LHCN-M2 (cell line): ENCODE data around the gene FRMD4A. TPM values are rescaled to one million over a fixed set of nuclear protein-coding genes. Genes with fewer than 3 reads are reported as not detected.

Experiments
- DNase-seq: peaks from one replicate; pipeline ENCODE4 v3.0.0-alpha.2; 2012; ENCODE audit warnings: low read depth
- total RNA-seq: library from RNA; depleted of rRNA; stranded (reverse); fragments of >200 nt; gene quantifications from 2 replicates; pipeline ENCODE4 v1.2.3, GENCODE V29; 2014

FRMD4A gene
- total RNA-seq, 1 experiment from 2014 or later: 34.8 TPM

DNA sequence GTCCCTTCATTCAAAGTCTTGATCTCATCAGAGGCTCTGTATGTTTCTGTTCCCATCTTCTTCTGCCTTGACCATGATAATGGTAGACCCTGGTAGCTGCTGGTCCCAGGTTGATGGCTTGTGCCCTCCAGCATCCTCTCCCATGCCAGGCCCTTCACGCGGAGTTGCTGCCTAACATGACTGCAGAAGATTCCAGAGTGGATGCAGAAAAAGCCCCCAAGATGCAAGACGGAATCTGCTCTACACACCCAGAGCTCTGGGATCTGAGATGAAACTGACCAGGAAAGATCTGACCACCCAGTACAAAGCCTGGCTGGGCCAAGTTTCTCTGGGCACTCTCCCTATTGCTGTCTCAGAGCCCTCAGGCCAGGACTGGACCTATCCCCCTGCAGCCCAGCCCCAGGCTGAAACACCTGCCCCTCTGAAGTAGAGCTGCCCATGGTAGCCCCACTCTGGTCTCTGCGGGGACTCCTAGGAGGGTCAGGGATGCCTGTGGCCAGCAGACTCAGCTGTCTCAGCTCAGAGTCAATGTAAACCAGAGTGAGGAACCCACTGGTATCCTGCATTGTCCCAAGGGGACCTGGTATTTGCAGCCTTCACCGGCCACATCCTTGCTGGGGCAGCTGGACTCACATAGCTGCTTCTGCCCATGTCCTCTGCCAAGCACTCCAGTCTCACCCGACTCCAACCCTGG lies 9.5 kb upstream of the FRMD4A start:
- DNase-seq: peak; percentile 24

DNA sequence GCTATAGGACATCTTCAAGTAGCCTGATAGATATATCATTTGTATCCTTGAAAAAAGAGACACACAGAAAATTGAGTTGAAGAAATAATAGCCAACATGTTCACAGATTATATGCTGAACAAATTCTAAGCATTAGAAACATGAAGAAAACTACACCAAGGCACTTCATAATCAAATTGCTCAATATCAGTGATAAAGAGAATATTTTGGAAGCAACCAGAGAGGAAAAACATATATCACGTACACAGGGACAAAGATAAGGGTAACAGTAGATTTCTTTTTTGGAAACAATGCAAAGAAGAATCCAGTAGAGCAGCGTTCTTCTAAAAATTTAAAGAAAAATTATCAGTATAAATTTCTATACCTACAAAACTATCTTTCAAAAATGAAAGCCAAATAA lies 6.0 kb upstream of the FRMD4A start:
- no peak for DNase-seq

DNA sequence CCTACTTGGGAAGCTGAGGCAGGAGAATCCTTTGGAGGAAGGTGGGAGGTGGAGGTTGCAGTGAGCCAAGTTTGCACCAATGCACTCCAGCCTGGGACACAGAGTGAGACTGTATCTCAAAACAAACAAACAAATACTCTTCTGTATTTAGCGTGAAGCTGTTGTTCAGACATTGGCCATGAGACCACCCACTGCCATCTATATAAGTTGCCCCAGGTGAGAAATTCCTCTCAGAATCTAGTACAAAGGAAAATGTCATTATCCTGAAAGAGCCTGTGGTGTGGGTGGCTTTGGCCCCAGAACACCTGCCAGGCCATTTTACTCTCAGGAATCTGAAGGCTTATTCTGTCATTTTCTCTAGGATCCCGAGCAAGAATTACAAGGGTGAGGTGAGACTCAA lies 4.0 kb upstream of the FRMD4A start:
- no peak for DNase-seq

DNA sequence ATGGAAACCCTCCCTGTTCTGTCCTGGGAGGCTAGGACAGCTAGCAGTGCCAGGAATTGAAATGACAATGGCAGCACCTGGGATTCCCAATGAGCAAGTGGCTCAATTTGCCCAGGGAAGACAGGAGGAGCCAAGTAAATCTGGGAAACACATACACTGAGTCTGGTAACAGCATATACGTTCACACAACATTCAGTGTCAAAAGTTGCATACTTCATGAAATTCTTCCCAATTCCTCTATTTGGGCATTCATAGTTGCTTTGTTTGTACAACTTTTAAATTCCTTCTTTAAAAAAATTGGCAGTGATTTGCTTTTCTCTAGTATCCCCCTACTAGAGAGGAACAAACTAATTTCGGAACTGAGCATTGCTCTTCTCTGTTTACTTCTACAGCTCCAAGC lies 2.9 kb upstream of the FRMD4A start:
- no peak for DNase-seq

DNA sequence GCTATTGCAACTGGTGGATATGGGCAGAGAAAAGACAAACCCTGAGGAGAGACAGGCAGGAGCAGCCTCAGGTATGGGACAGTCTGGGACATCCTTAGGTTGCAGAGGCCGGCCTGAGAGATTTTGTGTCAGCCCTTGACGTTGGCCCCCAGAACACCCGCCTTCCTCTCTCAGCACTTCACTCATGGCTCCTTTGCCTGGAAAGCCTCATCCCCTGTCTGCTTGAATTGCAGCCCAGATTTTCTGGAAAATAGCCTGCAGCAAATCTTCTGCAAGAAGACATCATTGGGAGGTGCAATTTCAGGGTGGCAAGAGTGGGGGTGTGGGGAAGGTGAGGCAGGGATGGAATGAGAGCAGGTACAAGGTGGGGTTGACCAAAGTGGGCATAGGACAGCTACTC lies 2.2 kb upstream of the FRMD4A start:
- DNase-seq: no peak

DNA sequence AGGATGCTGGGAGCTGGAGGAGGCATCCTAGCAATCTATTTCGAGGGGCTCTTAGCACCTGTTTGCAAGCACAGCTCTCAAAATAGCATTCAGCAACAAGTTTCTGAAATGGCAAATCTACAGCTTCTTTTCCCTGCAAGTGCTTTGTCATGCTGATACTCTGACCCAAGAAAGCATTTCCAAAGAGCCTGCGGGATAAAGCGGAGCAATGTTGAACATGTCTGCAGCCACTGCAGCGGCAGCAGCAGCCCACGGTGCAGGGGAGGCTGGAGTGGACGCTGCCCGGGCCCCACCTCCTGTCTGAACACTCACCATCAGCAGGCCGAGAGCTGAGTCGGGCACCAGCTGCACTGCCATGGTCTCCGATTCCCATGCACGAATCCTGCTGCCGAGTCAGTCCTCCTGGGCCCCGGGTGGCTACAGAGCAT lies 964 bp downstream of the FRMD4A start:
- no peak for DNase-seq

DNA sequence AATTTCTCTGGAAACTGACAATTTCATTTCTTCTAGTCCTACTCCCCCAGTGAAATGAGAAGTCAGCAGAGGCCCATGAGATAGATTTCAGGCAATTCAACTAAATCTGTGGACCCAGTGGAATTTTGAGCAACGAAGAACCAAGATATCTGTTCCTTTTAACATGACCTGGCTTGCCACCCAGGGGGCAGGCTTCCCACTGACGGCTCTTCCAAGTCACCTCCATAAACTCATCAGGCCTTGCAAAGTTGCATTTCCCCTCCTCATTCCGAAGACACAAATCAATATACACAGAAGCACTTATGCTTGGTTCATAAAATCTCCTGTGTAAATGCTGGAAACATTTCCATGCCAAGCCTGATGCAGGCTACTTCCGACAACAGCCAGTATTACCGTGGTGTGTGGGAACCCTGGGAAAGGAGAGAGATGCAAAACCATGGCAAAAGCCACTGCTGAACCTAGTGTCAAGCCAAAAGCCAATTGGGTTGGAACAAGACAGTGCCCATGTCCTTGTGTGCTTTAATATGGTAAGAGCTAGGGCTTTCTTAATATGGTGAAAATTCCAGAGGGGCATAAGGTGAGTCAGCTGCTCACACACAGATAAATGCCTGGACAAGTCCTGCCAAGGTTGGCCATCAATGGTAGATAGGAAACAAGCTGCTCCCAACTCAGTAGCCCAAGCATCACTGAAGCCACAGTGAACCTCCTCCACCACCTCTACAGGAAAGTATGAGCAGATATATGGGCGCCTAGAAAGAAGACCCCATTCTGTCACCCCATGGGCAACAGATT lies 1.6 kb downstream of the FRMD4A start:
- DNase-seq: no peak

DNA sequence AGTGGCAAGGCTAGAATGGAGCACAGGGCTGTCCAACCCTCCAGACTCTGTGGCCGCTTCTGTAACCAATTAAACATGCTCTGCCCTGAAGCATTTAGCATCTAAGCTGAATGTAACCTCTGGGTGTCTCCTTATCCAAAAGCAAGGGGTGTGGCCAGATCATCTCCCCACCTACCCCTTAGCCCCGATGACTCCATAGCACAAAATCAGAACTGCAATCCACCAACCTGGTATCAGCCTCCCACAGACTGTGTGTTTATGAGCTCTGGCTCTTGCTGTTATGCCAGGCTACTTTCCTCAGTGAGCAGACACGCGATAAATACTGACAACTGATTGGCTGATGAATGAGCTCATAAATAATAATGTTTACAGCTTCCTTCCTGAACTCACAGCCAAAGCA lies 3.2 kb downstream of the FRMD4A start:
- no peak for DNase-seq

DNA sequence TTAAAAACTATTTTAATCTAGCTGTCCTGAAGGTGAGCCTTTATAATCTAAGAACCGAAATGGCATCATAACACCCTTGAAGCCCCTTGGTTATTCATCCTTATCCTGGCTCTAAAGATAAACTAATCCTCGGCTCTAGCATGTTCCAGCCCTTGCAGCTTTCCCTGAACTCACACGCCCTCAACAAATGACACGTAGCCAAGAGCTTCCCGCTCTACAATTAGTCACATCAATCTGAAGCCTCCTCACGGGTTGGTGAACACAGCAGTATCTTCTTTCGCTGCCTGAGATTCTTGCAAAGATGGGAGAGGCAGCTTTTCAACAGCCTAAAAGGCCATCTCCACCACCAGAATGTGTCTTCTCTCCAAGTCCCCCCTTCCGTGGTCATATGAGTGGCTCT lies 4.1 kb downstream of the FRMD4A start:
- DNase-seq: no peak

DNA sequence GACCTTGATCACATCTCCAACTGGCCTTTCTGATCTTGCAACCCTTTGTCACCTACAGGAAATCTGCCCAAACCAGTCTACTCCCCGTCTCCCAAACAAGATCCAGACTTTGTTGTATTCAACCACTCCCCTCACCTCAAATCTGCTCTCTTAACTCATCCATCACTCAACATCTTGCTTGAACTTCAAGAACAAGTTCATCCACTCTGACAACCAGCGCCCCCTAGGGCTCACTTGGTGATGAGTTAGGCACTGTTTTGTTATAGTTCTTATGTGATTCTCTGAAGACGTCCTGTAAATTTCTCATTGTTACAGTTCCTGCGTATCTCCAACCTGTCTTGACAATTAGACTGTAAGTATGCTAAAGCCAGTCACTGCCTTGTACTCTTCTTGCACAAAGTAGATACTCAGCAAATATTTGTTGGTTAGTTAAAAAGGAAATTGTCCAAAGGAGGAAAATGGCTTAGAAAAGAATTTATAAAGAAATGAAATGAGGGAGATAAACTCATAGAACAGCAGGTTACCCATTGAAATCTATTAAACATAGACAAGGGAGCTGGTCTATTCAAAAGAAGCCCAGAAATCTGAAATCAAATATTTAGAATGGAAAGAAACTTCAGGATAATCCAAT lies 5.3 kb downstream of the FRMD4A start:
- peak; percentile 32 for DNase-seq

DNA sequence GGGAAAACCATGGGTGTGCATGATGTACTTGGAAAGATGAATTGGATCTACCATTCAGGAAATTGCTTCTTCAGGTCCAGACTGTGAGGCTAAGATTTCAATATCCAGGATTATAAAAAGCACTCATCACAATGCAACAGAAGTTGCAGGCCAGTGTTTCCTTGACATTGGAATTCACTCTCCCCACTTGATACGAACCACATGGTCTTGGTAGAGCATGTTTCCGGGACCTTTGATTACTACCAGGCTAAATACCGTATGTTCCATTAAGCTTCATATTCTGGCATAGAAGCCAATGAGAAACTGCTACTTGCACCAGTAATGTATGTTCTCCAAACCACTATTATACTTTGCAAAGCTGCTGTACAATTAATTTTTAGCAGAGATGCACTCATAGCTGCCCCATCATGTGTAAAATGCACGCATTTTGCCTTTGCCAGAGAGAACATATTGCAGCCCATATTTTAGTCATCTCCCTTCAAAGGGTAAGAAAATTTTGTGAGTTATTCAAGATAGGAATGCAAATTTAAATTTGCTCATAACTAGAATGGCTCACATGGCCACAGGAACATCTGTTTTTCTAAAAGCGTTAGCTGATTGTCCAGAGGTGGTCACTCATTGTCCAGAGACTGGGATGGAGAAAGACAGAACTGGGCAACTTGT lies 8.1 kb downstream of the FRMD4A start:
- DNase-seq: no peak

DNA sequence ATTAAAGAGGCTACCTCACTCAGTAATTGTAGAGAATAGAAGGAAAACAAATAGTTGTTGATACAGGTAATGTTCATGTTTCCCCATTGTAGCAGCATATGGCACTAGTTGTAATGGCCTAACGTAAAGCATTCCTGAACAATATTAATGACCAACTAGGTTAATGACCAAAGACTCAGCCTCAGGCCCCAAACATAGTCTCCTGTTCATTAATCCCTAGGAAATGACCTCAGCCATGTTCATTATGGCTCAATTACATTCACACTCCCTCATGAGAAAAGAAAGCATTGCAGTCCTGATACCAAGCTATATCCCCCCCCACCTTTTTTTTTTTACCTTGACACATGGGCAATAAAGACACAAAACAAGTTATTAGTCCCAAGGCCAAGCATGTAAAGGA lies 12.7 kb downstream of the FRMD4A start:
- no peak for DNase-seq

DNA sequence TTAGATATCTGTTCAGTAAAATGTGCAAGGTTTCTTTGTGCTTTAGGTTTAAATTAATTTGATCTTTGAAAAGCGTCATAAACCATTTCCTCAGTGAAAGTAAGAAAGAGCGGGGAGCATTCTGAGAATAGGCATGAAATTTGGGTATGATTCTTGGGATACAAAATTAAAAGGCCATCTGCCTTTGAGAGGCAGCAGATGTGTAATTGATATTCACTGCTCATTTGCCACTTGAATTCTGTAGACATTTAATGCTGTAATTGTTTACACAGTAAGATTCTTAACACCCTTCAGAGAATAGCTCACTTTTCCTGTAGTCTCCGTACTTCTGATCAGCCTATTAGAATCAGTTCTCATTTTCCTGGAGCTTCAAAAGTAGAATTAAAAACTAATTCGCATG lies 18.7 kb downstream of the FRMD4A start:
- DNase-seq: no peak

DNA sequence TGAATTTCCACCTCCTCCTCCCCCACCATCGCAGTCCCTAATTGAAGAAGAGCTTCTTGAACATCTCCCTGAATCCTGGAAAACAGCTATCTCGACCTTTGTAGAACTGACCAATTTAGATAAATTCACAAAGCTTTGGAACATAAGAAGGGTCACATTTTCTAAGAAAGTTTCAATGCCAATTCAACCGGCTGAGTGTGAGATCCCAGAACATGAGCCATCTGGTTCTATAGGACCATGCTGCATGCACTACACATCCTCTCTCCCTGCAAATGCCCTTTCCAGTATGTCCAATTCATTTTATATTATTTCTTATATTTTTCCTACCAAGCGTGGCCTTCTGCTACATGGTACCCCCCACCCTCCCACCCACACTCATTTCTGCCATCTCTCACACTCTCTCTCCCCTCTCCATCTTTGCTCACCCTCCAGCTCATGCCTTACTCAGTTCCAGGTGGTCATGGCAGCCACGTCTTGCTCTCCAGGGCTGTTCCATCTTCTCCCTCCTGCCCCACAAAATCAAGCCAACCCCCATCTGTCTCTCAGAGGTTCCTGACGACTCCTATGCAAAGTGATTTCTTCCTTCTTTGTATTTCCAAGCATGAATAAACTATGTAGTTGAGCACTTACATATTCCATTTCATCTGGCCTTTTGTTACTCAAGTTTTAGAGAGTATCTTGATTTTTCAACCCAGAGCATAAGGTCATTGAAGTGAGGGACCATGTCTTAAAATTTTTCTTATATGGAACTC lies 19.3 kb downstream of the FRMD4A start:
- no peak for DNase-seq

DNA sequence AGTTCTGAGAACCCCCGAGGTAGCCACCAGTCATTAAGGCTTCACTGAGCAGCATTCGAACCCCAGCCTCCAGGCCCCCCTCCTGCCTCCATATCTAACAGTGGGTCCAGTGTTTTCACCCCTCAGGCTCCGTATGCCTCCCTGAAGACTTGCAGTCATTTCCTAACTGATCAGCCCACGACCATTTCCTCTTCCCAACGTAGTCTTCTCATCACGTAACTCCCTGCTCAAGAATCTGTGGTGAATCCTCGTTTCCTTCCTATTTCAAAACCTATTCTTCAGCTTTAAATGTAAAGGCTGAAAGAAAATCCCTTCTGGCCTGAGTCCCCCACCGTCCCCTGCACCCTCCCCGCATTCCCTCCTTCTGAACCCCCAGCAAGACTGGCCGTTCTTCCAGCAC lies 21.1 kb downstream of the FRMD4A start:
- no peak for DNase-seq

DNA sequence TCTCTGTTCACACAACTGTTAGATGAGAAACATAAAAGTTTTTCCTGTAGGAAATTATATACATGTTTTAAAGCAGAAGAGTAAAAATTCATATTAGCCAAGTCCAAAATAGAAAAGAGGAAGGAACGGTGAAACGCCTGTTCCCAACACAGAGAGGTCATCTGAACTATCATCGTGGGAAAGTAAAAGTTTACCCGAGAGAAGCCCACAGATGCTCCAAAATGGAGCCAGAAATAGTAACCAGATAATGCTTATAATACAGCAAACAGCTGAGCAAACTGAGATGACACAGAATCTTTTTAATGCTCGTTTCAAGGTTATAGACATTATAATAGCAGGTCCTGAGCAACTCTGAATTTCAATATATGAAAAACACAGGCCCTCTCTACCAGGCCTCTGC lies 24.5 kb downstream of the FRMD4A start:
- DNase-seq: peak; percentile 77

DNA sequence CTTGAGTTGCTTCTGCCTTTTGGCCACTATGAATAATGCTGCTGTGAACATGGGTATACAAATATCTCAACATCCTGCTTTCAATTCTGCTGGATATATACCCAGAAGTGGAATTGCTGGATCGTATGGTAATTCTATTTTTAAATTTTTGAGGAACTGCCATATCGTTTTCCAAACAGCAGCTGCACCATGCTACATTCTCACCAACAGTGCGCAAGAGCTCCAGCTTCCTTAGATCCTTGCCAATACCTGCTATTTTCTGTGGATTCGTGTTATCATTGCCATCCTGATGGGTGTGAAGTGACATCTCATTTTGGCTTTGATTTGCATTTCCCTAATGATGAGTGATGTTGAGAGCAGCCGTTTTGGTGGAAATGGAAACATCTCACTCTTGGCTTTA lies 26.7 kb downstream of the FRMD4A start:
- no peak for DNase-seq

DNA sequence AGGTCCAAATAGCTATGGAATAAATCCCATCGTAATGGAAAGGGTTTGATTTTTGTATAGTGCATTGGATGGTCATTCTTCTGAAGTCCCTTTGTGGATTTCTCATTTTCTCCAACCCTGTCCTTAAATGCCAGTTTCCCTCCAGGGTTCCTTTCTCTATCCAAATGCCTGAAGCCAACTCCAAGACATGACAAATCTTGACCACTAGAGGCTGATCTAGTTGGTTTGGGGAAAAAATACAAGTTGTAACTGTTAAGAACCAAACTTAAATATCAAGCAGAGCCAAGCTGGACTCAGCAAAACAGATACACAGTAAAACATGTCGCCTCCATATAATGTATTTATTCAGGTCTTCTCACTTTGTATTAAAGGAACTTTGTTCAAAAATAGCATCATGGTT lies 28.7 kb downstream of the FRMD4A start:
- DNase-seq: peak; percentile 61

DNA sequence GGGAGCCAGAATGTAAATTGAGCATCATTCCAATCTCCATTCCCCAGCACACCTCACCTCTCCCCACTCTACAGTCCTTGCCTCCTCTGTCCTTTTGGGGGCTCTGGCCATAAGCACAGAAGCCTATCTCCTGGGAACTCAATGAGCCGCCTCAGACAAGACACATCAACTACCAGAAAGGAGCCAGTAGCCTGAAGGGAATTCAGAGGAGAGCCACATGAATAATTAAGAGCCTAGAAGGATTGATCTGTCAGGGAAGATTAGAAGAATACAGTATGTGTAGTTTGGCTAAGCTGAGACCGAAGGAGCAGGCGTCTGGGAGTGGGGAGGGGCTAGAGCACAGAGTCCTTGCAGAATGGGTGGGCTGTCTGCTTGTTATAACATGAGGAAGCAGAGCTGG lies 31.2 kb downstream of the FRMD4A start:
- DNase-seq: no peak

DNA sequence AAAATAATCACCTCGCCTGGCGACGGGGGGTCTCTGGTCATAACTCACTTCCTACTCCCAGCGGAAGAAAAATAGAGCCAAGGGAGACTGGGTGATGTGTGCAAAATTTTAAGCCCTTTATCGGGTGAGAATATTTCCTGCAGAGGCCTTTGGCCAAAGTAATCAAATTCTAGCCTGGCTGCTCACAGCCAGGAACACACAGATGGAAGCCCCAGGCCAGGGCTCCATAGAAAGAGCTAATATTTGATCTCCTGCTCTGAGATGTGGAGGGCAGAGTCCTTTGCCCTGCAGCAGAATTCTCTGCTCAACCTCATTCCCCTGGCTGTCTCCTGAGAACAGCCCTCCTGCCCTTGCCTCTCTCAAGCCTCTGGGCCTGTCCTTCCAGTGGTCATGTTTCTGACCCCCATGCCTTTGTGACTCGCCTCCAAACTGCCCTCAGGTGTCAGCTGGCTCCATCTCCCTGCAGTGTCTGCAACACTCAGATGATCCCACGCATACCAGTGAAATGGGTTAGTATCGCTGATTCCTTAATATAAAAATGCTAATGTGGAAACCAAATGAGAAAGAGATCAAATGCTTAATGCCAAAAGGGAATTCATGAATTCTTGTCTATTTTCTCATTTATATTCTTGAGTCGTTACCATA lies 34.5 kb downstream of the FRMD4A start:
- no peak for DNase-seq
